Endothelial cell of umbilical vein (primary cell): Measurements from ENCODE around the gene STX12. TPM values are rescaled to one million over a fixed set of nuclear protein-coding genes. Genes with fewer than 3 reads are reported as not detected.

Experiments
- BruUV-seq: library from RNA; stranded (reverse); fragments of 400-500 nt; replicated peaks from 2 replicates; lab custom pipeline; 2021; lab: Mats Ljungman, UMichigan
- CTCF ChIA-PET: fragments of 300-600, 350-600 bp; sonication (Branson Sonifier 250); formaldehyde crosslinking; loops from one replicate; lab custom pipeline; 2021; ENCODE audit warnings: antibody characterized with exemption, inconsistent platforms; lab: Charles Lee
- POLR2A ChIA-PET: fragments of 300-600, 350-600 bp; sonication (Branson Sonifier 250); formaldehyde crosslinking; loops from one replicate; lab custom pipeline; 2021; ENCODE audit warnings: antibody characterized with exemption, inconsistent platforms; lab: Charles Lee
- DNase-seq: peaks from one replicate; pipeline ENCODE4 v3.0.0-alpha.2; 2011; ENCODE audit warnings: low read depth, low spot score
- FAIRE-seq: peaks from 2 replicates; lab custom pipeline; 2011; peaks lifted over from hg19 to GRCh38; lab: Jason Lieb, UNC
- H2AFZ ChIP-seq: 2 replicates; pipeline ENCODE4 v1.6.0; 2012; ENCODE audit warnings: low read depth, low read length, control low read depth, inconsistent platforms
- H3K27ac ChIP-seq: 2 replicates; pipeline ENCODE4 v1.5.1; 2011; ENCODE audit warnings: low read depth, mild to moderate bottlenecking, control low read depth, low read length, moderate library complexity; ENCODE audit not compliant: insufficient read depth
- H3K27me3 ChIP-seq, 2 experiments: 2 replicates each; pipeline versions ENCODE4 v1.6.0 to v1.6.1; 2011; ENCODE audit warnings: low read length in 2 of 2, mixed read lengths in 1 of 2; ENCODE audit not compliant: control insufficient read depth in 2 of 2, insufficient read depth in 2 of 2
- H3K36me3 ChIP-seq, 2 experiments: 2 replicates in 1 of 2; 3 replicates in 1 of 2; pipeline ENCODE4 v1.5.1; 2011; ENCODE audit warnings: low read length in 2 of 2, mild to moderate bottlenecking in 1 of 2, moderate library complexity in 1 of 2; ENCODE audit not compliant: control insufficient read depth in 2 of 2, insufficient read depth in 2 of 2; ENCODE audit errors: extremely low read depth in 1 of 2
- H3K4me1 ChIP-seq: 3 replicates; pipeline ENCODE4 v1.5.1; 2011; ENCODE audit warnings: mild to moderate bottlenecking, low read length; ENCODE audit not compliant: control insufficient read depth, insufficient read depth; ENCODE audit errors: extremely low read depth
- H3K4me2 ChIP-seq: 2 replicates; pipeline ENCODE4 v1.6.1; 2011; ENCODE audit warnings: low read length, control low read depth, mixed read lengths; ENCODE audit not compliant: insufficient read depth
- H3K4me3 ChIP-seq, 3 experiments: fragments of 200-600 bp in 1 of 3; sonication (generic), shearing (Covaris generic) in 1 of 3; replicated peaks in 1 of 3; 2 replicates each; pipeline ENCODE4 v1.5.1; 2011 to 2016; ENCODE audit warnings: control low read depth in 3 of 3, low read length in 3 of 3, mild to moderate bottlenecking in 2 of 3, inconsistent platforms in 1 of 3, low read depth in 1 of 3, moderate library complexity in 1 of 3; ENCODE audit not compliant: insufficient read depth in 1 of 3
- H3K79me2 ChIP-seq: 2 replicates; pipeline ENCODE4 v1.6.0; 2012; ENCODE audit warnings: low read length, inconsistent platforms; ENCODE audit not compliant: control insufficient read depth, insufficient read depth
- H3K9ac ChIP-seq: replicated peaks from 2 replicates; pipeline ENCODE3; 2011; ENCODE audit warnings: low read length, control low read depth; ENCODE audit not compliant: insufficient read depth; ENCODE audit errors: extremely low read depth
- H3K9me1 ChIP-seq: replicated peaks from 3 replicates; pipeline ENCODE4 v1.6.0; 2011; ENCODE audit warnings: mild to moderate bottlenecking, low read length; ENCODE audit not compliant: control insufficient read depth, insufficient read depth; ENCODE audit errors: extremely low read depth
- H3K9me3 ChIP-seq: replicated peaks from 2 replicates; pipeline ENCODE4 v1.5.1; 2012; ENCODE audit warnings: low read length, inconsistent platforms; ENCODE audit not compliant: control insufficient read depth, insufficient read depth
- H4K20me1 ChIP-seq: replicated peaks from 2 replicates; pipeline ENCODE3; 2011; ENCODE audit warnings: mild to moderate bottlenecking, low read length; ENCODE audit not compliant: control insufficient read depth, insufficient read depth; ENCODE audit errors: extremely low read depth
- EZH2 ChIP-seq: IDR thresholded peaks from 2 replicates; pipeline ENCODE4 v1.6.1; 2012; ENCODE audit warnings: borderline replicate concordance, low read depth, mild to moderate bottlenecking, moderate library complexity, low read length, inconsistent platforms; ENCODE audit not compliant: severe bottlenecking
- GATA2 ChIP-seq: IDR thresholded peaks from 2 replicates; pipeline ENCODE4 v1.7.0; 2011; ENCODE audit warnings: low read depth, mild to moderate bottlenecking, moderate library complexity, mixed read lengths, low read length; ENCODE audit not compliant: insufficient read length, insufficient read depth
- JUN ChIP-seq: IDR thresholded peaks from 2 replicates; pipeline ENCODE4 v1.6.1; 2011; ENCODE audit warnings: borderline replicate concordance, low read depth; ENCODE audit not compliant: insufficient read length, insufficient read depth
- MYC ChIP-seq: IDR thresholded peaks from one replicate; pipeline ENCODE4 v1.6.1; 2011; ENCODE audit warnings: mild to moderate bottlenecking, low read depth, low read length
- POLR2A ChIP-seq: IDR thresholded peaks from 2 replicates; pipeline ENCODE4 v1.6.1; 2012; ENCODE audit warnings: low read depth, mild to moderate bottlenecking, control low read depth, low read length
- POLR2AphosphoS5 ChIP-seq: IDR thresholded peaks from 2 replicates; pipeline ENCODE4 v1.6.1; 2012; ENCODE audit warnings: low read depth, mild to moderate bottlenecking, control low read depth, low read length, moderate library complexity; ENCODE audit not compliant: insufficient read depth
- dilution Hi-C: fragments of 300-500 bp; cut with MboI; formaldehyde crosslinking; loops from one replicate; pipeline ENCODE4 v1.15.0; 2019; ENCODE audit warnings: low sequenced_read_pairs; ENCODE audit not compliant: extremely low pct_ligation_motif_present
- intact Hi-C: fragments of 100-400 bp; cut with micrococcal nuclease; formaldehyde crosslinking; loops from one replicate; pipeline ENCODE4 v1.10.0; 2022
- polyA plus RNA-seq, 4 experiments: library from polyadenylated mRNA; depleted of rRNA in 3 of 4; stranded (reverse) in 3 of 4; unstranded in 1 of 4; fragments of >200 nt; gene quantifications; 2 replicates each; pipeline versions ENCODE4 v1.2.1 to v1.2.3, GENCODE V29; 2011 to 2012; ENCODE audit warnings: missing spikeins in 1 of 4
- total RNA-seq: library from RNA; stranded (reverse); gene quantifications from 2 replicates; pipeline ENCODE4 v1.2.3, GENCODE V29; 2021
- TF ChIP-seq, protein P1 (sequence below), 2 donors: IDR thresholded peaks; 1 replicate in 1 of 2; 2 replicates in 1 of 2; pipeline ENCODE4 v1.5.1; 2011; ENCODE audit warnings: low read length in 2 of 2, mild to moderate bottlenecking in 2 of 2, moderate library complexity in 2 of 2, control low read depth in 1 of 2, inconsistent platforms in 1 of 2, low read depth in 1 of 2; ENCODE audit not compliant: insufficient read depth in 1 of 2; ENCODE audit errors: extremely low read depth in 1 of 2
- TF ChIP-seq, protein P2 (sequence below): IDR thresholded peaks from 2 replicates; pipeline ENCODE4 v1.6.1; 2011; ENCODE audit not compliant: insufficient read depth, insufficient read length

STX12 gene
- total and polyA plus RNA-seq, 2 donors (not counting 3 experiments of a cell fraction or from before 2014, with no cell fraction given) = 28.7 to 90.3 TPM

- Histone ChIP-seq H3K4me2 (peak within 1 kb of the TSS; percentile 70), H3K4me1 (peaks cover 9% of the 10 kb centered on the region), H3K9me1 (no peaks in the 10 kb centered on the region), H2AFZ (peak within 1 kb of the TSS; percentile 95), H3K36me3 (no peaks in the 10 kb centered on the region), H4K20me1 (no peaks in the 10 kb centered on the region), H3K9me3 (no peaks in the 10 kb centered on the region), H3K9ac (peak within 1 kb of the TSS; percentile 49), H3K79me2 (no peaks in the 10 kb centered on the region), H3K27me3 (no peaks in the 10 kb centered on the region), H3K27ac (no peak within 1 kb of the TSS), H3K4me3 (peak within 1 kb of the TSS; percentile 59 to 78 (median 77))
- ChIA-PET CTCF (interaction anchor here (1.0 kb wide), 2 partner anchors 14 to 18 kb away, joined by 3 to 8 read pairs; no protein-coding TSS in a partner anchor), POLR2A (no interaction called here)
- TF ChIP-seq EZH2 (no peak), MYC (no peak), JUN (no peak), POLR2A (peak; percentile 33), POLR2AphosphoS5 (peak; percentile 15), GATA2 (no peak)
- TF ChIP-seq, protein P1, sequence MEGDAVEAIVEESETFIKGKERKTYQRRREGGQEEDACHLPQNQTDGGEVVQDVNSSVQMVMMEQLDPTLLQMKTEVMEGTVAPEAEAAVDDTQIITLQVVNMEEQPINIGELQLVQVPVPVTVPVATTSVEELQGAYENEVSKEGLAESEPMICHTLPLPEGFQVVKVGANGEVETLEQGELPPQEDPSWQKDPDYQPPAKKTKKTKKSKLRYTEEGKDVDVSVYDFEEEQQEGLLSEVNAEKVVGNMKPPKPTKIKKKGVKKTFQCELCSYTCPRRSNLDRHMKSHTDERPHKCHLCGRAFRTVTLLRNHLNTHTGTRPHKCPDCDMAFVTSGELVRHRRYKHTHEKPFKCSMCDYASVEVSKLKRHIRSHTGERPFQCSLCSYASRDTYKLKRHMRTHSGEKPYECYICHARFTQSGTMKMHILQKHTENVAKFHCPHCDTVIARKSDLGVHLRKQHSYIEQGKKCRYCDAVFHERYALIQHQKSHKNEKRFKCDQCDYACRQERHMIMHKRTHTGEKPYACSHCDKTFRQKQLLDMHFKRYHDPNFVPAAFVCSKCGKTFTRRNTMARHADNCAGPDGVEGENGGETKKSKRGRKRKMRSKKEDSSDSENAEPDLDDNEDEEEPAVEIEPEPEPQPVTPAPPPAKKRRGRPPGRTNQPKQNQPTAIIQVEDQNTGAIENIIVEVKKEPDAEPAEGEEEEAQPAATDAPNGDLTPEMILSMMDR (IDR thresholded peaks at IDR 0.05; ENCODE audit: extremely low read depth in 1 of 2, insufficient read depth in 1 of 2, low read depth in 1 of 2, low read length in 2 of 2) = no peak
- TF ChIP-seq, protein P2, sequence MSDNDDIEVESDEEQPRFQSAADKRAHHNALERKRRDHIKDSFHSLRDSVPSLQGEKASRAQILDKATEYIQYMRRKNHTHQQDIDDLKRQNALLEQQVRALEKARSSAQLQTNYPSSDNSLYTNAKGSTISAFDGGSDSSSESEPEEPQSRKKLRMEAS = no peak
- dilution Hi-C loops (no loop called here), intact Hi-C loops (loop anchor here (5.0 kb wide), 1 partner anchor 605 kb away; no protein-coding TSS in a partner anchor)
- BruUV-seq = no TSS peak
- peak; percentile 52 for DNase-seq
- FAIRE-seq = peak; percentile 4
Observed at GRCh38 chr1:27872059-27872801, 99.2 kb downstream of the STX12 start, which contains the start of gene THEMIS2. THEMIS2 (plus strand) TSS chr1:27872544; CDS start chr1:27872572, 28 bp downstream.
